ENCODE results near the gene SPAM1. TPM values are rescaled to one million over a fixed set of nuclear protein-coding genes. Genes with fewer than 3 reads are reported as not detected.
"Not testable (repeated sequence)": the region's sequence is repeated elsewhere in the genome, so short reads cannot be mapped to it uniquely, and the experiment has no call there.

The SPAM1 gene
- polyA plus RNA-seq, 2 of the 4 experiments (the other 2 are of a cell fraction) = not detected

GRCh38 chr7:123881300-123881699 is 43.7 kb upstream of the SPAM1 start (continued):
- no peak for TF ChIP-seq ATOH8 (CRISPR knock-in tag; IDR thresholded peaks at IDR 0.05; ENCODE audit: low read depth)

- FAIRE-seq = no peak
- no peak for DNase-seq (ENCODE audit: low read depth in 1 of 2, low spot score in 1 of 2)
- Histone ChIP-seq H3K4me1 (no peaks in the 10 kb centered on the region), H3K4me3 (no peak overlapping the region), H3K27ac (no peak overlapping the region), H3K9me3 (no peaks in the 10 kb centered on the region), H3K4me2 (no peak overlapping the region)
- no peak for TF ChIP-seq HDAC2 (IDR thresholded peaks at IDR 0.05)
- TF ChIP-seq ZSCAN20 (CRISPR knock-in tag; IDR thresholded peaks at IDR 0.05) = no peak
- TF ChIP-seq JUN (IDR thresholded peaks at IDR 0.05) = no peak
- TF ChIP-seq CHD2 (IDR thresholded peaks at IDR 0.05; ENCODE audit: low read length, partially characterized antibody) = no peak
- no peak for ATAC-seq
- CTCF ChIA-PET = no interaction called here
- POLR2A ChIA-PET = no interaction called here
These were observed 41.9 kb upstream of the SPAM1 start for GRCh38 chr7:123883154-123883553.

DNA sequence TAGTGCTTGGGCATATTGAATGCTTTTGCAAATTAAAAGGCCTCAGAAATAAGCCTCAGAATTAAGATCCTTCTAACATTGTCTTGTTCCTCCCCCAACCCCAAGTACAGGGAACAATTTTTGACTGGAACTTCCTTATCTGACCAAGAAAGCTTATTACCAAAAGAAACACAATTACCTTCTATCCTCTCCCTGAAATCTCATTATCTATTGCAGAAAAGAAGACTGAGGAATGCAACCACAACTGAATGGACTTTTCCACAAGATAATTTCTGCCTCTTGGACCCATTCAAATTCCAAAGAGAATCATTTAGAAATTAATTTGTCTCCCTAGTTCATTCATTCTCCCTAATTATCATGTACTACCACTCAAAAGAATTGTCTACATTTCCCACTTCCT is 36.8 kb upstream of the SPAM1 start:
- ChIA-PET POLR2A (no interaction called here), CTCF (interaction anchor here (0.6 to 3.8 kb wide), 3 partner anchors 16 to 781 kb away, joined by 3 to 11 read pairs (median 4); no protein-coding TSS in a partner anchor)
- Histone ChIP-seq H3K9me3 (peaks cover 3% of the 10 kb centered on the region; the same call in 2 of the 3 replicates), H3K4me3 (no peak overlapping the region), H3K4me1 (no peaks in the 10 kb centered on the region), H3K4me2 (no peak overlapping the region), H3K27ac (no peak overlapping the region)
- no peak for ATAC-seq
- no peak for DNase-seq (ENCODE audit: low read depth in 1 of 2, low spot score in 1 of 2)
- no peak for FAIRE-seq
- TF ChIP-seq MAFK (IDR thresholded peaks at IDR 0.05; ENCODE audit: partially characterized antibody) (no peak), HOXB13 (CRISPR knock-in tag; IDR thresholded peaks at IDR 0.05; ENCODE audit: low read depth) (no peak), CBX2 (IDR thresholded peaks at IDR 0.05; ENCODE audit: borderline replicate concordance, low read depth) (no peak), ZNF302 (CRISPR knock-in tag; IDR thresholded peaks at IDR 0.05) (no peak), GATA3 (IDR thresholded peaks at IDR 0.05; ENCODE audit: borderline replicate concordance) (no peak), NFE2L2 (conservative IDR thresholded peaks at IDR 0.05; ENCODE audit: low read length) (no peak), NR3C1 (IDR thresholded peaks at IDR 0.05) (no peak), REST (IDR thresholded peaks at IDR 0.05) (no peak)

DNA sequence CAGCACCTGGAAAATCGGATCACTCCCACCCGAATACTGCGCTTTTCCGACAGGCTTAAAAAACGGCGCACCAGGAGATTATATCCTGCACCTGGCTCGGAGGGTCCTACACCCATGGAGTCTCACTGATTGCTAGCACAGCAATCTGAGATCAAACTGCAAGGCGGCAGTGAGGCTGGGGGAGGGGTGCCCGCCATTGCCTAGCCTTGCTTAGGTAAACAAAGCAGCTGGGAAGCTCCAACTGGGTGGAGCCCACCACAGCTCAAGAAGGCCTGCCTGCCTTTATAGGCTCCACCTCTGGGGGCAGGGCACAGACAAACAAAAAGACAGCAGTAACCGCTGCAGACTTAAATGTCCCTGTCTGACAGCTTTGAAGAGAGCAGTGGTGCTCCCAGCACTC is 30.3 kb upstream of the SPAM1 start:
- H3K9me3 ChIP-seq; H3K4me1 ChIP-seq; H3K4me3 ChIP-seq; DNase-seq (ENCODE audit: low read depth in 1 of 2, low spot score in 1 of 2); POLR2A ChIA-PET; H3K27ac ChIP-seq; CTCF ChIA-PET; ATAC-seq; FAIRE-seq; H3K4me2 ChIP-seq: not testable (repeated sequence)
- 86% methylated on average over 7 of the region's 10 CpGs for WGBS (ENCODE audit: missing lambda C conversion rate)

- ChIA-PET POLR2A (no interaction called here), CTCF (interaction anchor here (1.6 kb wide), 1 partner anchor 29 kb away, joined by 7 read pairs; no protein-coding TSS in a partner anchor)
- Histone ChIP-seq H3K4me1 (no peaks in the 10 kb centered on the region), H3K27ac (no peak overlapping the region), H3K4me3 (no peak overlapping the region), H3K9me3 (no peaks in the 10 kb centered on the region), H3K4me2 (no peak overlapping the region)
- DNase-seq (ENCODE audit: low read depth in 1 of 2, low spot score in 1 of 2) (no peak), ATAC-seq (no peak), FAIRE-seq (no peak)
- WGBS (ENCODE audit: missing lambda C conversion rate) = 0% methylated on average over 1 of the region's 1 CpG
- TF ChIP-seq ATOH8 (CRISPR knock-in tag; IDR thresholded peaks at IDR 0.05; ENCODE audit: low read depth) = no peak
- no peak for TF ChIP-seq NR3C1 (IDR thresholded peaks at IDR 0.05)
- no peak for TF ChIP-seq MAX (IDR thresholded peaks at IDR 0.05)
- TF ChIP-seq ZFP36 (IDR thresholded peaks at IDR 0.05; ENCODE audit: borderline replicate concordance, partially characterized antibody) = no peak
- TF ChIP-seq CHD4 (IDR thresholded peaks at IDR 0.05; ENCODE audit: borderline replicate concordance) = no peak
- no peak for TF ChIP-seq FOXS1 (CRISPR knock-in tag; IDR thresholded peaks at IDR 0.05)
- no peak for TF ChIP-seq RCOR1 (IDR thresholded peaks at IDR 0.05; ENCODE audit: low read depth, low read length)
- TF ChIP-seq CEBPB (IDR thresholded peaks at IDR 0.05) = no peak
- no peak for TF ChIP-seq PHF8 (IDR thresholded peaks at IDR 0.05; ENCODE audit: borderline replicate concordance, low read depth)
- TF ChIP-seq, protein P1, sequence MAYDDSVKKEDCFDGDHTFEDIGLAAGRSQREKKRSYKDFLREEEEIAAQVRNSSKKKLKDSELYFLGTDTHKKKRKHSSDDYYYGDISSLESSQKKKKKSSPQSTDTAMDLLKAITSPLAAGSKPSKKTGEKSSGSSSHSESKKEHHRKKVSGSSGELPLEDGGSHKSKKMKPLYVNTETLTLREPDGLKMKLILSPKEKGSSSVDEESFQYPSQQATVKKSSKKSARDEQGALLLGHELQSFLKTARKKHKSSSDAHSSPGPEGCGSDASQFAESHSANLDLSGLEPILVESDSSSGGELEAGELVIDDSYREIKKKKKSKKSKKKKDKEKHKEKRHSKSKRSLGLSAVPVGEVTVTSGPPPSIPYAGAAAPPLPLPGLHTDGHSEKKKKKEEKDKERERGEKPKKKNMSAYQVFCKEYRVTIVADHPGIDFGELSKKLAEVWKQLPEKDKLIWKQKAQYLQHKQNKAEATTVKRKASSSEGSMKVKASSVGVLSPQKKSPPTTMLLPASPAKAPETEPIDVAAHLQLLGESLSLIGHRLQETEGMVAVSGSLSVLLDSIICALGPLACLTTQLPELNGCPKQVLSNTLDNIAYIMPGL (CRISPR knock-in tag; IDR thresholded peaks at IDR 0.05; ENCODE audit: borderline replicate concordance) = no peak
- no peak for TF ChIP-seq BHLHE40 (IDR thresholded peaks at IDR 0.05; ENCODE audit: low read depth, low read length)
- TF ChIP-seq RNF2 (IDR thresholded peaks at IDR 0.05; ENCODE audit: borderline replicate concordance, low read depth) = no peak
- no peak for TF ChIP-seq ZC3H11A (IDR thresholded peaks at IDR 0.05)
These were observed 23.9 kb upstream of the SPAM1 start for GRCh38 chr7:123901101-123901500.

All from A549 (cell line).